GM19324 (cell line): ENCODE measurements around the gene ZNF316.
"Not testable (repeated sequence)": the region's sequence is repeated elsewhere in the genome, so short reads cannot be mapped to it uniquely, and the experiment has no call there.

Source experiments
- ATAC-seq: cut with Tn5 transposase; IDR thresholded peaks from one replicate; pipeline ENCODE4 v1.9.1; 2021; ENCODE audit warnings: mild to moderate bottlenecking, moderate library complexity; ENCODE audit not compliant: unreplicated experiment, low FRiP score

ZNF316 gene

DNA sequence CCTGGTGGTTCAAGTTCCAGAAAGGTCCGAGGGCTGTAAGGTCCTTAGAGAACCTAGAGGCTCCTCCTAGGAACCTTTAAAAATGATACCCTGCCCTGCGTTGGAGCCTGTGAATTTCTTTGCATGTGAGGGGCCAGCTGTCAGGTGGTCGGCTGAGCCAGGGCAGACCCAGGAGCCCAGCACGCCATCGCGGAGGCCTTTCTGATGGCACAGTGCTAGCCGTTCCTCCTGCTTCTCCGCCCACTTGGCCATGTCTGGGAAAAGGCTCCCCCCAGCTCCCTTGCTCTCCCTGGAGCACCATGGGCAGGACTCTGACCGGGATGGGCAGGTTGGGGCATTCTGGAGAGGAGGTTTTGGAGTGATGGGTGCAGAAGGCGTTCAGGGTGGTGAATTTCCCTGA, 7.6 kb downstream of the ZNF316 start:
- ATAC-seq: no peak

DNA sequence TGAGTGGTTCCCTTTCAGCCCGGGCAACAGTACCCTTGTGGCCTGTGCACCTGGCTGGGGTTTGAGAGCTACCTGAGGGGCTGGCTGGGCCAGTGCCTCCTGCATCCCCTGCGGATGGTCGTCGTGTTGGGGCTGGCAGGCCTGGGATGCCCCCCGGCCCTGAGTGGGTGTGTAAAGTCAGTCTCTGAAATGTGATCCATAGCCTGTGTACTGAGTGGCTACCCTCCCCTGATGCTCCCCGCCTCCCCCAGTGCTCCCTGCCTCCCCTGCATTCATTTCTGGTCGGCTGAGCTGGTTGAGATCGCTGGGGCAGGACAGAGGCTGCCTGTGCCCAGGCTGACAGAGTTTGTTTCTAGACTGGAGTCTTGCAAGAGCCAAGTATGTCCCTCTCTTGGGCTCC, 9.3 kb downstream of the ZNF316 start:
- ATAC-seq: no peak

DNA sequence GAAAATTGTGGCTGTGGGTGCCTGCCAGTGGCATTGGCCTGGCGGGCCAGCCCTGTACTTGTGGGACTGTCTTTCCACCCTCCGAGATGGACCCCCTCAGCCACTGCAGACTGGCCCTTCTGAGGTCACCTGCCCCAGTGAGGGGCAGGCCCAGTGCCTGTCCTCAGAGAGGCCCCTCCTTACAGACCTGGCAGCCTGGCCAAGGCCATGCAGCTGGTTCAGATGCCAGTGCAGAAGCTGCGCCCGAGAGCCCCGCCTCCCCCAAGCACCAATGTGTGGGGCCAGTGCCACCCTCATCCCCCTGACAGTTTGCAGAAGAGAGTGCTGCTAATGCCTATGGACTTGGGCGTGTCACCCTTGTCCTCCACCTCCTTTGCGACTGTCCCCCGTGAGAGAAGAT, 10.0 kb downstream of the ZNF316 start:
- ATAC-seq: no peak

DNA sequence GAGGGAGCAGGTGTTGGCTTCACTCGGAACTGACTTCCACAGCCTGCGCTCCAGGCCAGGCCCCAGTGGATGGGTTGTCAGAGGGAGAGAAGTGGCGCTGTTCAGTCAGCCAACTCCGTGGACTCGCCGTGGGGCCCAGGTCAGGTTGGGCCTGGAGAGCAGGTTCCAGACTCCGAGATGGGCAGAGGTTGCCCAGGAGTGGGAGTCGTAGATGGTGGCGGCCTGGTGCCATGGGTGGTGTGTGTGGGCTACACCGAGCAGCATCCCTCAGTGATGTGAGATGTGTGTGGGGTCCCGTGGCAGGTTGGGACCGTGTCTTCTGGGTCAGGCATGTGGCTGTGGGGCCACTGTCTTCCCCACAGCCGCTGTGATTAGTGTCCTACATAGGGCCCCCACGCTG, 10.4 kb downstream of the ZNF316 start:
- no peak for ATAC-seq

DNA sequence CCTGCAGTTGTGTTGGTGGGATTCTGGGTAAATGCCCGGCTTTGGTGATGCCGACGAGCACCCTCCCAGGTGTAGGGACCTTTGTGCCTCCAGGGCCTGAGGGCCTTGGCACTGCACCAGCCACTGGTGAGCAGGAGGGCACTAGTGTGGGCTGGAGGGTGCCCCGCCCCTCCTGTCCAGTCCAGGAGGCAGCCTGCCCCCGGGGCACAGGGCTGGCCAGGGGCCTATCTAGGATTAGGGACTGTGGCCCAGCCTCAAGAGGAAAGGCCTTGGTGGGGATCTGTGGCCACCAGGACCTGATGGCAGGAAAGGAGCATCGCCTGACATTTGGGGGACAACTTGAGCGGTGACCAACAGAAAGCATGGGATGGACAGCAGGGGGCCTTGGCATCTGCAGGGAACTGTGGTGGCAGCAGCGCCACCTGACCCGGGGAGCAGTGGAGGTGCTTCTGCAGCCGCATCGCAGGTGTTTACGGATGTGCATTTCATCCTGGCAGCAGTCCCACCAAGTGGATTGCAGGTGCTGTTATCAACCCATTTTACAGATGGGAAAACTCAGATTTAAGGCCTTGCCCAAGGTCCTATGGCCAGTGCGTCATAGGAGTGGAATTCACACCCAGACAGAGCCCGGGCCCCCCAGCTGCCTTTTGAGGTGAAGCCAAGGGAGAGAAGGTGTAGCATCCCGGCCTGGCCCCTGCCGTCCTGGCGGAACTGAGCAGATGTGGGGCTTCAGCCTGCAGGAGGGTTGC, 11.1 kb downstream of the ZNF316 start:
- no peak for ATAC-seq

DNA sequence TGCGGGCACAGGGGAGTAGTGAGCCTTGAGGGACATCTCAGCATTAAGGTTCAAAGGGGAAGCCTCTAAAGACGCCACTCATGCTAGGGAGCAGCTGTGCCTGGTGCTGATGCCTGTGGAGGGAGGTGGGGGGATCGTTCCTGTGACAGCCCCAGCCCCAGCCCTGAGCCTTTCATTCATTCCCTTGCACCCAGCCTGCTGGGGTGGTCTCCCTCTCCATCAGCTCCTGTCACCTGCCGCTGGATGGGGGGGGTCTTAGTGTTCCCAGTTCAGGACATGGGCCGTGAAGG, 11.6 kb downstream of the ZNF316 start:
- no peak for ATAC-seq

DNA sequence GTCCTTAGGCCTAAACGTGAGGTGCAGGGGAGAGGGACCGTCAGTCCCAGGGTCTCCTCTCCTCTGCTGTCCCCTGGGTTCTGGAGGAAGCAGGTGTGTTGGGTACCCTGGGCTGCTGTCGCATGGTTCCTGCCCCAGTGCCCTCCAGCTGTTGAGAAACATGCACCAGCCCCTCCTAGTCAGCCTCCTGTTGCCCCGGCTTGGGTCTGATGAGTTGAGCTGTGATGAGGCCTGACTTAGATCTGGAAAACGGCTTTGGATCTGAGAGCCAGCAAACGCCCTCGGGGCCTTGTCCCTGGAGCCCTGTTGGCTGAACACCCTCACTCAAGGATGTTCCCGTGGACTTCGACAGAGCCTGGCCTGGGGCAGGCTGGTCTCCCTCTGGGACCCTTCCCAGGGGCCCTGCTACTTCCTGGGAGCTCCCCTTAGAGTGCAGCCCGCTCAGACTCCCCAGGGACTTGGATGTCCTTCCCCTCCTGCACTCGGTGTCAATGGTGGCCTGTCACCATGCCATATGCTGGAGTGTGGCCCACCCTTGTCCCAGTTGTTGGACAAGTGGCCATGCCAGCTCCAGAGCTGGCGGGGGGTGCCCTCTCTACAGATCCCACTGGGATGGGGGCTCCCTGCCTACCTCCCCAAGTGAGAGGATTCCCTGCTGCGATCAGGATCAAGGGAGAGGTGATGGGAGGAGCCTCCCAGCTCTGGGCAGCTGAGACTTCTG, 12.3 kb downstream of the ZNF316 start:
- ATAC-seq: no peak

DNA sequence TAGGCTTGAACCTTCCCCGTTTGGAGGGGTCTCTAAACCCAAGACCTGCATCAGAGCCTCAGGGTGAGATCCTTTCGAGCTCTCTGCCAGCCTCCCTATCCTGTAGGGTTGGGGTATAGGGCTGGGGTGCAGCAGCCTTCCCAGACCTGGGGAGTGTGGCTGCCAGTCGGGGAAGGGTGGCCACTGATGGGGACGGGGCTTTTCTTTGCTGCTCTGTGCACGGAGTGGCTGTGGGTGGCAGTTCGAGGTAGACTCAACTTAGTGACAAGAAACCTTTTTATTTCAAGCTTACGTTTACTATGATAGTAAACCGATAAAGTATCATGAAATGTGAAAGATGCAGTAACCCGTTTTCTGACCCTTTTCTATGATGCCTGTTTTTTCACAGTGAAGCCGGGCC, 13.0 kb downstream of the ZNF316 start:
- no peak for ATAC-seq

DNA sequence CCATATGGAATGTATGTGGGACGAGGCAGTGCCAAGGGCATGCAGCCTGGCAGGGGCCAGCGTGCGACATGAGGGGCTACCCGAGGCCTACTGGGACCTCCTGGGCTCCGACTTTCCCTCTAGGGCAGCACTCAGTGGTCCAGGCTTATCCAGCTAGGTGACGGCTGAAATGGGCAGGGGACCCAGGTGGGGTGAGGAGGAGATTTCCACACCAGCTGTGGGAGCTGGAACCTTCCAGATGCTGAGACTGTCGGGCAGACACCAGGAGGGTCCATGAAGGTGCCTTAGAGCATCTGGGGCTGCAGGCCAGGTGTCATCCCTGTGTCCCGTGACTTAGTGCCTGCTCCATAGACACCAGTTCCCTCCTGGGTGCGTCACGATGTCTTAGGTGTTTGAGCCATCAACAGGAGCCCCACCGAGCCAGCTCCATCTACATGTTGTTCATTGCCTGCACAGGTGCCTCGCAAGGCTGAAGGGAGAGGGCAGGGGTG, 13.4 kb downstream of the ZNF316 start:
- no peak for ATAC-seq

DNA sequence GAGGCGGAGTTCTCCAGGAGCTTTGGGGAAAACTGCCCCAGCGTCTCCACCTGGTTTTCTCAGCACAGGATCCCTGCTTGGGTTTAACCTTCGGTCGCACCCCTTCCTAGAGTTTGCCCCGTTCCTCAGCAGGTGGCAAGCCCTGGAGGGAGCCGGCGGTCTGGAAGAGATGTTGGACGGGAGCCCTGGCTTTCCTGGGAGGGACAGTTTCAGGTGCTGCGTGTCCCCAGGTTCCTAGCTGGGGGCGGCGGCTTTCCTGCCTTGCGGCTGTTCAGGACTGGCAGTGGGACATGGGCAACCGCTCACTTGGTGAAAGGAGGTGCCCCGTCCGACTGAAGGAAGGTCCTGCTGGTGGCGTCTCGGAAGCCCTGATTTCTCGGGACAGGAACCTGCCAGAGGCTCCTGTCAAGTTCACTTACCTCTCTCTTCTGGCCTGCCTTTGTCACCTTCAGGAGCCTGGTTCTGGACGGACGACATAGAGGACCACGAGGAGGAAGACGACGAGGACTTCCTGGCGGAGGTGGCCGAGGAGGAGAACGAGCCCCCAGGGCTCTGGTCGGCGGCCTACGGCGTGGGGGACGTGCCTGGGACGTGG, 14.8 kb downstream of the ZNF316 start:
- ATAC-seq: no peak

DNA sequence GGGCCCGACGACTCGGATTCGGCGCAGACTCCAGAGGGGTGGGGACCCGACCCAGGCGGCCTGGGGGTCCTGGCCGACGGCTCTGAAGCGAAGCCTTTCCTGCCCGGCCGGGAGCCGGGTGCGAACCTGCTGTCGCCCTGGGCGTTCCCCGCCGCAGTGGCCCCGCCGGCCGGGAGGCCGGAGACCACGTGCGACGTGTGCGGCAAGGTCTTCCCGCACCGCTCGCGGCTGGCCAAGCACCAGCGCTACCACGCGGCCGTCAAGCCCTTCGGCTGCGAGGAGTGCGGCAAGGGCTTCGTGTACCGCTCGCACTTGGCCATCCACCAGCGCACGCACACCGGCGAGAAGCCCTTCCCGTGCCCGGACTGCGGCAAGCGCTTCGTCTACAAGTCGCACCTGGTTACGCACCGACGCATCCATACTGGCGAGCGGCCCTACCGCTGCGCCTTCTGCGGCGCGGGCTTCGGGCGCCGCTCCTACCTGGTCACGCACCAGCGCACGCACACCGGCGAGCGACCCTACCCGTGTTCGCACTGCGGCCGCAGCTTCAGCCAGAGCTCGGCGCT, 15.4 kb downstream of the ZNF316 start:
- ATAC-seq: no peak

DNA sequence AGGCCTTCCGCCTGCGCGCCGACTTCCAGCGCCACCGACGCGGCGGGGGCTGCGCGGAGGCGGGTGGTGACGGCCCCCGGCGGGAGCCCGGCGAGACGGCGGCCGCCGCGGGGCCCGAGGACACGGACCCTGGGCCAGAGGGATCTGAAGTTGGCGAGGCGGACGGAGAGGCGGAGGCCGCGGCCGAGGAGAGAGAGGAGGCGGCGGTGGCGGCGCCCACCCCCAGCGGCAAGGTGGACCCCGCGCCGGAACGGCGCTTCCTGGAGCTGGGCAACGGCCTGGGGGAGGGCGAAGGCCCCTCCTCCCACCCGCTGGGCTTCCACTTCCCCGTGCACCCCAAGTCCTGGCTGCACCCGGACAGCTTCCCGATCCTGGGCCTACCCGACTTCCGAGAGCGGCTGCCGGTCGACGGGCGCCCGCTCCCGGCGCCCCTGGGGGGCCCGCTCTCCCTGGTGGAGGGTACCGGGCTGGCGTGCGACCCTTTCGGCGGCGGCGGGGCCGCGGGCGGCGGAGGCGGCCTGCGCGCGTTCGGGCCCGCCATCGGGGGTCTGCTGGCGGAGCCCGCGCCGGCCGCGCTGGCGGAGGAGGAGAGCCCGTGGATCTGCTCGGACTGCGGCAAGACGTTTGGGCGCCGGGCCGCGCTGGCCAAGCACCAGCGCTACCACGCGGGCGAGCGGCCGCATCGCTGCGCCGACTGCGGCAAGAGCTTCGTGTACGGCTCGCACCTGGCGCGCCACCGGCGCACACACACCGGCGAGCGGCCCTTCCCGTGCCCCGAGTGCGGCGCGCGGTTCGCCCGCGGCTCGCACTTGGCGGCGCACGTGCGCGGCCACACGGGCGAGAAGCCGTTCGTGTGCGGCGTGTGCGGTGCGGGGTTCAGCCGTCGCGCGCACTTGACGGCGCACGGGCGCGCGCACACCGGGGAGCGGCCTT, 16.2 kb downstream of the ZNF316 start:
- ATAC-seq: no peak

DNA sequence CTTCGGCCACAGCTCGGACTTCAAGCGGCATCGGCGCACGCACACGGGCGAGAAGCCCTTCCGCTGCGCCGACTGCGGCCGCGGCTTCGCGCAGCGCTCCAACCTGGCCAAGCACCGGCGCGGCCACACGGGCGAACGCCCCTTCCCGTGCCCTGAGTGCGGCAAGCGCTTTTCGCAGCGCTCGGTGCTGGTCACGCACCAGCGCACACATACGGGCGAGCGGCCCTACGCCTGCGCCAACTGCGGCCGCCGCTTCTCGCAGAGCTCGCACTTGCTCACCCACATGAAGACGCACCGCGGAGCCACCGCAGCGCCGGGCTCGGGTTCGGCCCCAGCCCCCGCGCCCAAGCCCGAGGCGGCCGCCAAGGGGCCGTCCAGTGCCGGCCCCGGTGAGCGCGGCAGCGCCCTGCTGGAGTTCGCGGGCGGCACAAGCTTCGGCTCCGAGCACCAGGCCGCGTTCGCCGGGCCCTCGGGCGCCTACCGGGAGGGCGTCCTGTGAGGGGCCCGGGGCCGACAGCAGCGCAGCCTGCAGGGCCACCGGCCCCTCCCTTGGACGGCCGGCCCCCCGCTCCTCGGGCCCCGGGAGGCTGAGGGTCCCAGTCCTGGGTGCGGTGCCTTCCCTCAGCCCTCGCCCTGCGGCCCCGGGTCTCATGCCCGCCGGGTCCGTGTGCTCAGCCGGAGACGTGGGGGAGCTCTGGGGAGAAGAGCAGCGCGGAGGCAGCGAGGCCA, 17.2 kb downstream of the ZNF316 start:
- ATAC-seq: no peak

DNA sequence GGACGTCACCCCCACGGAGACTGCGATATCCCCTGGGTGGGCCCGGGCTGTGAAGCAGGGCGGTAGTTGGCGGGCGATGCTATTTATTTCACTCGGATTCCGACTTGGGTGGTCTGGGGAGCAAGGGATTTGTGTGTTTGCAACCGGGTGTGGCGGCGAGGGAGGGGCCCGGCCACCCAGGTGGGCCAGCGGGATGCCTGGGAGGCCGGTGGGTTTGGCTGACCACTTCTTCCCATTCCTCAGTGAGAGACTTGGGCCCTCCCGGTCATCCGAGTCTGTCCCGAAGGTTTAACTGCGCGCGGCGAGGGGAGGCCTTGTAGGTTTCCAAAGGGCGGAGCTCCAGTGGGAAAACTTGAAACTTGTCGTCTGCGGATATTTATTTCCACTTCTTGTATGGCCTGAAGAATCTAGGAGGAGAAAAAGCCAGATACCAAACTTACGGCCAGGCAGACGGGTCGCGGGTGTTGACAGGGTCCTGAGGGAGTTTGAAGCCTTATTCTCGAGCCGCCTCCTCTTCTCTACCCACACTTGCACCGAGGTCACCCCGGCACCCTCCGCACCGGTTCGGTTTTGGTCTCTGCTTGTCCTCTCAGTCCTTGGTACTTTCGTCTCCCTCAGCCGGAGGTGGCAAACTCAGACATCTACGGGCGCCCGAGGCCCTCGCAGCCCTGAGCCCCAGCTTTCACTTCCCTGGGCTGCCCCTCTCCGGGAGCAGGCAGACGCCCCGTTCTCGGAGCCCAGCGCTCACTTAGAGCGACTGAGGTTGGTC, 17.9 kb downstream of the ZNF316 start:
- ATAC-seq: no peak

DNA sequence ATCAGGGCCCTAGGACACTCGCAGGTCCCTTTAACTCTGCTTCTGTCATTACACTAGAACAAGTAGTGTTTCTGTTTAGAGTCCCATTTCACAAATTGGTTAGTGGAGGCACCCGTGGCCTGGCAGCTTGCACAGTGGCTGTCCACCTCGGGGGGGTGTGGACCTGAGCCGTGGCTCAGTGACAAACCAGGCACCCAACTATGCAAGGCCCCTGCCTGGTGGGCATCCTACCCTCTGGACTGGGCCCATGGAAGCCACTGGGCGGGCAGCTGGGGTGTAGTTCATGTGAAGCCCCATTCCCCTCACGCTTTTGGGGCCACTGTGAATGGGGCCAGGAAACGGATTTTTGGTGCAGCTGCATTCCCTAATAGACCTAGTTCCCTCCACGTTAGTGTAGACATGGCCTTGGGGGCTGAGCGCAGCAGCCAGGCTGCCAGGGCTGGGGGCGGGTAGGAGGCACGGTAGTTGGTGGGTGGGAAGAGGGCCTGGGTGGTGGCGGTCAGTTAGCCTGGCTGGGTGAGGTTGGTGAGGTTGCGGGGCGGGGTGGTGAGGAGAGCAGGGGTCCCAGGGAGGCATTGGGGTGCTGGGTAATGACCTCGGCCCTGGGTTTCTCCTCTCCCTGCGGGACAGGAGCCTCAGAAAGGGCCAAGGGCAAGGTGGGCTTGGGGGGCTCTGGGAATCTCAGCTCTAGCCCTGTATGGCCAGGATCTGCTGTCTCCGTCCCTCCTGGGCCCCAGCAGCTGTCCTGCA, 18.7 kb downstream of the ZNF316 start:
- ATAC-seq: no peak

DNA sequence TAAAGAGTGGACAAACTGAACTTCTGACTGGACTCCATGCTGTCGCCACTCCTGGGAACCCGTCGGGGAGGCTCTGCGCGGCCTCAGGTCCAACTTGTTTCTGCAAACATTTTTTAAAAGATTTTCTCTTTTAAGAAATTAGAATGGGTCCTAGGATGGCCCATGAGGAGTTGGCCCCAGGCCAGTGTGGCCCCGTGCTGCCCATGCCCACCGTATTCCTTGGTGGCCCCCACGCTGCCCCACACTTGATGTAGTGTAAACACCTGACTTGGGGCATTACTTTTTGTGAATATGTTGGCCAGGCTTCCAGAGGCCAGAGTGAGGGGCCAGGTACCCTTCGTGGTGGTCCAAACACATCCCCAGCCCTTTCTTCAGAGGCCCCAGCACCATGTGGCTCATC, 19.3 kb downstream of the ZNF316 start:
- ATAC-seq: no peak

DNA sequence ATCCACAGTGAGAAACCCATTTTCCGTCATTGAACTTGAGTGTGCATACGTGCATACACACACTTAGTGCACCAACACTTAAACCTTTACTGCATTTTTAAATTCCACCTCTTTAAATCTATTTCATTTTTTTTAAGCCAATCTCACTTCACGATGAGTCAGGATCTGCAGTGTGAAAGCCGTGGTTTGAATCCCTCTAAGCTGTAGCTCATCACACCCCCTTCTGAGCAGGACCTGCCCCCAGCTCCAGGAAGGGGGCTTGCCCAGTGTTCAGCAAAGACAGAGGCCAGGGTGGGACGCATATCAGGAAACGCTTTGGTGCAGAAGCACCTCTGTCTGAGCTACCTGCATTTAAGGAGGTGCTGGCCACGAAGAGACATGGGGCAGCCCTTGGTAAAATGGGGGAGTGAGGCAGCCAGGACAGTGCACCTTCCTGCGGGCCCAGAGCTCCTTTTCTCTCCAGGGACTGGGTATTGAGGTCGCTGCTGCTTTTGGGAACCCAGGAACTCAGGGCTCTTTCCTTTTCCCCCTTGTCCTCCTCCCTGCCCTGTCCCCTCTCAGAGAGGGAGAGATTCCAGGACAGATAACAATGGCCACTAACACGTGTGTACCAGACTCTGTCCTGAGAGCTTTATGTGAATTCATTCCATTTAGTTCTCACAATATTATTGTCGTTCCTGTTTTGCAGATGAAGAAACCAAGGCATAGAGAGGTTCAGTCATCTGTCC, 21.7 kb downstream of the ZNF316 start:
- no peak for ATAC-seq

DNA sequence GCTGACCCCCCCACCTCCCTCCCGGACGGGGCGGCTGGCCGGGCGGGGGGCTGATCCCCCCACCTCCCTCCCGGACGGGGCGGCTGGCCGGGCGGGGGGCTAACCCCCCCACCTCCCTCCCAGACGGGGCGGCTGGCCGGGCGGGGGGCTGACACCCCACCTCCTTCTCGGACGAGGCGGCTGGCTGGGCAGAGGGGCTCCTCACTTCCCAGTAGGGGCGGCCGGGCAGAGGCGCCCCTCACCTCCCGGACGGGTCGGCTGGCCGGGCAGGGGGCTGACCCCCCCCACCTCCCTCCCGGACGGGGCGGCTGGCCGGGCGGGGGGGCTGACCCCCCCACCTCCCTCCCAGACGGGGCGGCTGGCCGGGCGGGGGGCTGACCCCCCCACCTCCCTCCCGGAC, 33.7 kb downstream of the ZNF316 start:
- not testable (repeated sequence) for ATAC-seq
